ENCODE data around the gene MSI2. TPM values are rescaled to one million over a fixed set of nuclear protein-coding genes. Genes with fewer than 3 reads are reported as not detected.

The MSI2 gene
- total and polyA plus RNA-seq, 2 donors (not counting 3 experiments of a cell fraction or from before 2014, with no cell fraction given) = 20.9 to 59.3 TPM

DNA sequence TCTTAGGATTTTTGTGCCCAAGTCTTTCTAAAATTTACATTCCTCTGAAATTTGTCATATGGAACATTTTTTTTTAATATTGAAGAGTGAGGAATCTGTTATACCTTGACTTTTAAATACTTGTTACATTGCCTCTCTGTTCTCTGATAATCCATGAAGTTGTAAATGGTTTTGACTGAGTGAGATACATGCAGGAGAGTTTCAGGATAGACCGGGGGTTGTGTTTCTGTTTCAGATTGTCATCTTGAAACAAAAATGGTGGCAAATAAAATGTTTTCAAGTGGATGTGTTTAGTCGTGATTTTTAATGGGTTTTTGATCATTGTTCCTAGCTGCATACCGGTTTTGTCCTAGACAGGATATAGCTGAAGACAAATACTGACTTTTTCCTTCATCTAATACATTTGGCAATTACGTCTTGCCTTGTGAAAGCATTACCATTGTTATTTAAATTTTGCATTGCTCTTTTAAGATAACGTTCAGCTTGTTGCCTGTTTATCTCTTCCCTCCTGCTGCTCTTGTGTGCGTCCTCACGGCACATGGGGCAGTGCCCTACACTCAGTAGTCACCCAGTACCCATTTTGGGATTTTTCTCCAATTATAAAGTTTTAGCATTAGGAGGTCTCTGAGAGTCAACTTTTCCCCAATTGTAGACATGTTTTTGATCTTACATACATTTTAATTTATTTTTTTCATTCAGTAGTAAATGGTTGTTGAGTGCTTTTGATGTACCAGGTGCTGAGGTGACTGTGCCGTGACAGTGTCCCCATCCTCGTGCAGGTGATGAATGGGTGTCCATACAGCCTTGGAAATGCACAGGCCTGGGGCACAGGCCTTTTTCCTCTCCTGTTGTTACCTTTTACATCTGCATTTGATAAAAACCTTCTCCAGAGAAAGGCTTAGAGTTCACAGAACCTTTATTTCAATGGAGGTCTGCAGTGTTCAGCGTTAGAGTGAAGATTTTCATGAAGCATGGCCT, 169.9 kb downstream of the MSI2 start:
- H4K20me1 ChIP-seq (replicated peaks; ENCODE audit: control insufficient read depth, extremely low read depth, insufficient read depth, low read length) = peaks cover 4% of the 10 kb centered on the region
- H3K27ac ChIP-seq (ENCODE audit: insufficient read depth, low read depth, low read length) = no peak overlapping the region
- no peak overlapping the region for H3K9ac ChIP-seq (replicated peaks; ENCODE audit: extremely low read depth, insufficient read depth, low read length)
- no peaks in the 10 kb centered on the region for H3K27me3 ChIP-seq (ENCODE audit: control insufficient read depth in 2 of 2, insufficient read depth in 2 of 2, low read length in 2 of 2)
- BruUV-seq (replicated peaks) = no TSS peak
- TF ChIP-seq JUN (IDR thresholded peaks at IDR 0.05; ENCODE audit: borderline replicate concordance, insufficient read depth, insufficient read length, low read depth) = no peak
- TF ChIP-seq, protein P1, sequence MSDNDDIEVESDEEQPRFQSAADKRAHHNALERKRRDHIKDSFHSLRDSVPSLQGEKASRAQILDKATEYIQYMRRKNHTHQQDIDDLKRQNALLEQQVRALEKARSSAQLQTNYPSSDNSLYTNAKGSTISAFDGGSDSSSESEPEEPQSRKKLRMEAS (IDR thresholded peaks at IDR 0.05; ENCODE audit: insufficient read depth, insufficient read length) = no peak
- TF ChIP-seq CTCF (IDR thresholded peaks at IDR 0.05; ENCODE audit: extremely low read depth in 1 of 2, insufficient read depth in 1 of 2, low read depth in 1 of 2, low read length in 2 of 2) = no peak
- TF ChIP-seq POLR2AphosphoS5 (IDR thresholded peaks at IDR 0.05; ENCODE audit: insufficient read depth, low read depth, low read length) = no peak
- no peak for TF ChIP-seq FOS (IDR thresholded peaks at IDR 0.05; ENCODE audit: borderline replicate concordance, insufficient read depth, low read length)
- dilution Hi-C loops (cut with MboI; ENCODE audit: extremely low pct_ligation_motif_present, low sequenced_read_pairs) (no loop called here), intact Hi-C loops (cut with micrococcal nuclease) (loop anchor here (1.0 kb wide), 1 partner anchor 14 kb away; no protein-coding TSS in a partner anchor)
- H3K79me2 ChIP-seq (ENCODE audit: control insufficient read depth, insufficient read depth, low read length) = no peaks in the 10 kb centered on the region
- no peak overlapping the region for H3K4me2 ChIP-seq (ENCODE audit: insufficient read depth, low read length)
- ChIA-PET CTCF (interaction anchor here (1.9 kb wide), 1 partner anchor 183 kb away, joined by 7 read pairs; no protein-coding TSS in a partner anchor), POLR2A (no interaction called here)
- DNase-seq (ENCODE audit: low read depth, low spot score) (no peak), FAIRE-seq (no peak)
- no peak overlapping the region for H3K4me3 ChIP-seq (replicated peaks in 1 of 3; ENCODE audit: insufficient read depth in 1 of 3, low read depth in 1 of 3, low read length in 3 of 3)
- H3K9me3 ChIP-seq (replicated peaks; ENCODE audit: control insufficient read depth, insufficient read depth, low read length) = no peaks in the 10 kb centered on the region
- no peaks in the 10 kb centered on the region for H3K36me3 ChIP-seq (ENCODE audit: control insufficient read depth in 2 of 2, extremely low read depth in 1 of 2, insufficient read depth in 2 of 2, low read length in 2 of 2)
- H3K9me1 ChIP-seq (replicated peaks; ENCODE audit: control insufficient read depth, extremely low read depth, insufficient read depth, low read length) = no peaks in the 10 kb centered on the region
- H2AFZ ChIP-seq (ENCODE audit: low read depth, low read length) = no peak overlapping the region
- H3K4me1 ChIP-seq (ENCODE audit: control insufficient read depth, extremely low read depth, insufficient read depth, low read length) = peaks cover 23% of the 10 kb centered on the region

All from endothelial cell of umbilical vein (primary cell).